Fibroblast of the aortic adventitia (primary cell): ENCODE measurements around the gene C2CD2L. TPM values are rescaled to one million over a fixed set of nuclear protein-coding genes. Genes with fewer than 3 reads are reported as not detected.
A peak's percentile ranks its signal among the peaks of the same experiment; 100 is the strongest.
"Not testable (repeated sequence)": the region's sequence is repeated elsewhere in the genome, so short reads cannot be mapped to it uniquely, and the experiment has no call there.

Experiments
- DNase-seq: peaks from one replicate; pipeline ENCODE4 v3.0.0-alpha.2; 2010; ENCODE audit warnings: low read depth
- H3K4me3 ChIP-seq: 2 replicates; pipeline ENCODE4 v1.5.1; 2011; ENCODE audit warnings: low read depth, mild to moderate bottlenecking, control low read depth, low read length, moderate library complexity
- total RNA-seq: library from RNA; depleted of rRNA; stranded (reverse); fragments of >200 nt; gene quantifications from 2 replicates; pipeline ENCODE4 v1.2.3, GENCODE V29; 2012; ENCODE audit warnings: low replicate concordance
- TF ChIP-seq, protein P1 (sequence below): IDR thresholded peaks from 2 replicates; pipeline ENCODE4 v1.5.1; 2011; ENCODE audit warnings: mild to moderate bottlenecking, low read length, control low read depth, inconsistent platforms; ENCODE audit not compliant: insufficient read depth

C2CD2L gene
- total RNA-seq, 1 donor = 4.9 TPM

DNA sequence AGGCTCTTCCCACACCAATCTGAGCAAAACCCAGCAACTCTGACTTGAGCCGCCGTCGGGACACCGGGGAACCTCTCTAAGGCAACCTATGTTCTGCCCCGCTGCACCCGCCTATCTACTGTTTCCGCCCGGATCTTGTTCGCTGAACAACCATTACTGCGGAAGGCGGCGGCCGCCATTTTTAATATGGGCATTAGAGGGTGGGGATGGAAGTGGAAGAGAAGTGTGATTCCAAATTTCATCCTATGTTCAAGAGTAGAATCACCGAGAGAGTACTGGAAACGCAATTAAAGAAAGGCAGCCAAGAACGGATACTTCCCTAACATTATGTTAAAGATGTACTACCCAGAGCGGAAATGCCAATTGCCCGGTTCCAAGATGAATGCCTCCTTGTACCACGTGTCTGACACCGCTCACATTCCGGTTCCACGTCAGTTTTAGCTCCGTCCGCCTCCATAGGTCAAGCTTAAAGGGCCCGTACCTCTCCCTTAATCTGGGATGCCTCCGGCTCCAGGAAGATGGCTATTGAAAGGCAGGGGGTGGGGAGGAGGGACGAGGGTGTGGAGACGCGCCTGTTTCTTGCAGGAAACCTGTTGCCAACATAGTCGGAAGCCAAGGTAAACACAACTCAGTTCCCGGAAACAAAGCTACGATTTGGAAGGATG is 5.3 kb upstream of the C2CD2L start, which contains the start of gene DPAGT1:
Gene DPAGT1, minus strand, starts transcription at position 95 of the 665 bp plus-strand sequence. CDS start 198 bp downstream, outside the sequence.
- H3K4me3 ChIP-seq = peak within 1 kb of the TSS; percentile 90
- DNase-seq = peak; percentile 99
- TF ChIP-seq, protein P1, sequence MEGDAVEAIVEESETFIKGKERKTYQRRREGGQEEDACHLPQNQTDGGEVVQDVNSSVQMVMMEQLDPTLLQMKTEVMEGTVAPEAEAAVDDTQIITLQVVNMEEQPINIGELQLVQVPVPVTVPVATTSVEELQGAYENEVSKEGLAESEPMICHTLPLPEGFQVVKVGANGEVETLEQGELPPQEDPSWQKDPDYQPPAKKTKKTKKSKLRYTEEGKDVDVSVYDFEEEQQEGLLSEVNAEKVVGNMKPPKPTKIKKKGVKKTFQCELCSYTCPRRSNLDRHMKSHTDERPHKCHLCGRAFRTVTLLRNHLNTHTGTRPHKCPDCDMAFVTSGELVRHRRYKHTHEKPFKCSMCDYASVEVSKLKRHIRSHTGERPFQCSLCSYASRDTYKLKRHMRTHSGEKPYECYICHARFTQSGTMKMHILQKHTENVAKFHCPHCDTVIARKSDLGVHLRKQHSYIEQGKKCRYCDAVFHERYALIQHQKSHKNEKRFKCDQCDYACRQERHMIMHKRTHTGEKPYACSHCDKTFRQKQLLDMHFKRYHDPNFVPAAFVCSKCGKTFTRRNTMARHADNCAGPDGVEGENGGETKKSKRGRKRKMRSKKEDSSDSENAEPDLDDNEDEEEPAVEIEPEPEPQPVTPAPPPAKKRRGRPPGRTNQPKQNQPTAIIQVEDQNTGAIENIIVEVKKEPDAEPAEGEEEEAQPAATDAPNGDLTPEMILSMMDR = no peak

DNA sequence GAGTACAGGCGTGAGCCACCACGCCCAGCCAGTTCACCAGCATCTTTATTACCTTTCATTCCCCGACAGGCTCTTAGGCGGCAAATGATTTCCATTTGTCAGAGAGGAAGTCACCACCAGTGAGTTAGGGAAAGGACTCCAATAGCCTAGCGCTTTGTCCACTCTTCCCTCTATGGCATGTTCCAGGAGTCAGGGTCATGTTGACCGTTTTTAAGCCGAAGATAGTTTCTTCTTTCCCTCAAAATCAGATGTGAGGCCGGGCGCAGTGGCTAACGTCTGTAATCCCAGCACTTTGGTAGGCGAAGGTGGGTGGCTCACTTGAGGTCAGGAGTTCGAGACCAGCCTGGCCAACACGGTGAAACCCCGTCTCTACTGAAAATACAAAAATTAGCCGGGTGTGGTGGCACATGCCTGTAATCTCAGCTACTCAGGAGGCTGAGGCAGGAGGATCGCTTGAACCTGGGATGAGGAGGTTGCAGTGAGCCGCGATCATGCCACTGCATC is 3.9 kb upstream of the C2CD2L start:
- H3K4me3 ChIP-seq = peak overlapping the region; percentile 90

DNA sequence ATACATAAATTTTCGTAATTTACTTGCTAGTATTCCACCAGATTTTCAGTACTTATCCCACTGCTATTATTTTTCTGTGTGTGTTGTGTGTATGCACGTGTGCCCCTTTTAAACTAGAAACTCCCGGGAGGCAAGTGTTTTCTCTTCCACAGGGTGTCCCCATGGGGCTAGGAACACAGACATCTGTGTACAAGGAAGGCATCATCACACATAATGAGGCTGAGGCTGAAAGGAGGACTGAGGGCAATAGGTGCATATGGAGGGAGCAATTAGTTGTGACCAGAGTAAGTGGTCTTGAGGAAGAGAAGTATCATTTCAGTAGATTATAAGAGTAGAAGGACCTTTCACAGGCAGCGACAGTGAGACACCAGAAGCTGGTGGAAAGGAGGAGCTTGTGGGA is 3.4 kb upstream of the C2CD2L start:
- TF ChIP-seq, protein P1 = no peak
- DNase-seq = no peak
- no peak overlapping the region for H3K4me3 ChIP-seq

More for the DNA sequence above, 3.9 kb upstream of the C2CD2L start:
- DNase-seq = not testable (repeated sequence)

DNA sequence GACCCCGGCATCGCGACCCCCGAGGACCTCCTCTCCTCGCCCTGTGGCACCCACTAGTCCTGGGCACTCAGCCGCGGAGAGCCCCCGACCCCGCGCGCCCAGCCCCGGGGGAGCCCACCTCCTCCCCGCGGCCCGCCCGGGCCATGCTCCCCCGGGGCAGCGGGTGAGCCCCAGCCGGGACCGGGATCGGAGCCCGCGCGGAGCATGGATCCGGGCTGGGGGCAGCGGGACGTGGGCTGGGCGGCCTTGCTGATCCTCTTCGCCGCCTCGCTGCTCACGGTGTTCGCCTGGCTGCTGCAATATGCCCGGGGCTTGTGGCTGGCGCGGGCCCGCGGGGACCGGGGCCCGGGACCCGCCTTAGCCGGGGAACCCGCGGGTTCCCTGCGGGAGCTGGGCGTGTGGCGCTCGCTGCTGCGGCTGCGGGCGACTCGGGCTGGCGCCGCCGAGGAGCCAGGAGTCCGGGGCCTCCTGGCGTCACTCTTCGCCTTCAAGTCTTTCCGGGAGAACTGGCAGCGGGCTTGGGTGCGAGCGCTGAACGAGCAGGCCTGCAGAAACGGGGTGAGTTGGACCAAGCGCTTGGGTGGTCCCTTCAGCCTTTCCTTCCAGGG is 498 bp downstream of the C2CD2L start:
- peak overlapping the region; percentile 84 for H3K4me3 ChIP-seq
- TF ChIP-seq, protein P1 = no peak
- no peak for DNase-seq

DNA sequence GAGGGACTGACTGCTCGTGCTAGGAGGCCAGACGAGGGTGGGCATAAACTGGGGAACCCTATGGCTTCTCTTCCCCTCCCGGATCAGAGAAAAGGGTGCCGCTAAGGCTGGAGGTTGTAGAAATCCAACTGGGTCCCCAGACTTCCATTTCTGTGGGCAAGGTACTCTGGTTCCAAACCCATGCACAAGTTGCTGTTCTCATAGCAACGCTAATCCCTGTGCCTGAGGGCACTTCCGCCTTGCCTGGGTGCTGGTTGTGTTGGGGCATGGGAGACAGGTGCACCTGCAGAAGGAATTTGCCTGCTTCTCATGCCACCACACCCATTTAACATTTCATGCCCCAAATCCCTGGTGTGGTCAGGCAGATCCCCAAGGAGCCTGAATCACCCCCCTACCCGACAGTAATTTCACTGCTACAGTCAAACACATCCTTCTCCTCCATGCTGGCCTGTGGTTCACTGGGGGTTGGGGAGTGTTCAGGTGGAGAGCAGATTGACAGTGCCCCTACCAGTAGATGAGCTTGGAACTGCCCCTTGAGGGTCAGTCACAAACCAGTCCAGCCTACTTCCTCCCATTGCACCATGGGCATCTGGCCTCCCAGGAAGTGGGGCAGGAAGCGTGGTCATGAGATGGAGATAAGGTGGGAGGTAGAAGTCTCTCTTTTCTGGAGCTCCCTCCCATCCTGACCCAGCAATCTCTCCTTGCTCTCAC is 1.2 kb downstream of the C2CD2L start:
- H3K4me3 ChIP-seq = peak overlapping the region; percentile 84
- TF ChIP-seq, protein P1 = no peak
- DNase-seq = peak; percentile 35

DNA sequence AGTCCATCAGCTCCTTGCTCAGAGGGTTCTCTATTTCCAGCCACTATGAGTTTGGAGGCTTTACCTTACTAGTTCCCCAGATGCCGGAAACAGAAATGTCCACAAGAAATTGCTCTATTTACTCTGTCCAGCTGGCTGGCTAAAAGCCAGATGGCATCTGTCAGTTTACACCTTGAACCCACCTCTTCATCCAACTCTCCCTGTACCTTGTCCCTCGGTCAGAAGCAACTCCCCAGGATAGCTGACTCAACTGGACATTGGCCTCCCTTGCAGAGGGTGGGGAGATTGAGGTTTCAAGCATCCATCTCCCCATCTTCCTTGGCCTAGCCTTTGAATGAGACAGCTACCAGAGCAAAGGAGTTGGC is 1.7 kb downstream of the C2CD2L start:
- H3K4me3 ChIP-seq = peak overlapping the region; percentile 84
- no peak for DNase-seq
- TF ChIP-seq, protein P1 = no peak

DNA sequence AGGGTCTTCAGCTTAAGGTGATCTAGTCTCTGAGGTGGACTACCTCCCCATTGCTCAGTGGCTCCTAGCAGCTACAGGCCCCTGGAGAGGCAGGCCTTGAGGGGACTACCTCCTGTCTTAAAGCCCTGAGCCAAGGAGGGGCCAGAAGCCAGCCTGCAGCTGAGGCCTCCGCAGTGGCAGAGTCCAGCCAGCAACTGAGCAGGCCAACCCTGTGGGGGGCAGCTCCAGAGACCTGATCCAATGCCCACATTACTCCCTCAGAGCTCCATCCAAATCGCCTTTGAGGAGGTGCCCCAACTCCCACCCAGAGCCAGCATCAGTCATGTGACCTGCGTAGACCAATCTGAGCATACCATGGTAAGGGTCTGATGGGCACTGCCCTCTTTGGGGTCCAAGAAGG is 2.7 kb downstream of the C2CD2L start:
- H3K4me3 ChIP-seq = no peak overlapping the region
- no peak for DNase-seq
- TF ChIP-seq, protein P1 = no peak
